Nephron progenitor cell (in vitro differentiated cells): ENCODE data around the gene POFUT2.
A peak's percentile ranks its signal among the peaks of the same experiment; 100 is the strongest.

ENCODE experiments used
- DNase-seq: peaks from one replicate; pipeline ENCODE4 v3.0.0; 2021
- H3K27ac Mint-ChIP-seq: 2 replicates; pipeline ENCODE4 v1.8.0; 2021; ENCODE audit warnings: mild to moderate bottlenecking, moderate library complexity, mixed read lengths
- H3K27me3 Mint-ChIP-seq: 2 replicates; pipeline ENCODE4 v1.8.0; 2021; ENCODE audit warnings: mild to moderate bottlenecking, low read depth, mixed read lengths; ENCODE audit not compliant: poor library complexity
- H3K36me3 Mint-ChIP-seq: 2 replicates; pipeline ENCODE4 v1.8.0; 2021; ENCODE audit warnings: low read depth, mixed read lengths
- H3K4me1 Mint-ChIP-seq: 2 replicates; pipeline ENCODE4 v1.8.0; 2021; ENCODE audit warnings: mixed read lengths
- H3K4me3 Mint-ChIP-seq: 2 replicates; pipeline ENCODE4 v1.8.0; 2021; ENCODE audit warnings: mild to moderate bottlenecking, moderate library complexity, mixed read lengths
- H3K9me3 Mint-ChIP-seq: 2 replicates; pipeline ENCODE4 v1.8.0; 2021; ENCODE audit warnings: mild to moderate bottlenecking, moderate library complexity, mixed read lengths
- TF ChIP-seq, protein P1 (sequence below): fragments of 200-600 bp; sonication (generic); IDR thresholded peaks from 2 replicates; pipeline ENCODE4 v1.5.0; 2021; ENCODE audit warnings: antibody characterized with exemption

The POFUT2 gene

GRCh38 chr21:45256912-45257672 lies 30.6 kb downstream of the POFUT2 start:
- H3K27me3 Mint-ChIP-seq = no peaks in the 10 kb centered on the region
- no peak for DNase-seq
- TF ChIP-seq, protein P1, sequence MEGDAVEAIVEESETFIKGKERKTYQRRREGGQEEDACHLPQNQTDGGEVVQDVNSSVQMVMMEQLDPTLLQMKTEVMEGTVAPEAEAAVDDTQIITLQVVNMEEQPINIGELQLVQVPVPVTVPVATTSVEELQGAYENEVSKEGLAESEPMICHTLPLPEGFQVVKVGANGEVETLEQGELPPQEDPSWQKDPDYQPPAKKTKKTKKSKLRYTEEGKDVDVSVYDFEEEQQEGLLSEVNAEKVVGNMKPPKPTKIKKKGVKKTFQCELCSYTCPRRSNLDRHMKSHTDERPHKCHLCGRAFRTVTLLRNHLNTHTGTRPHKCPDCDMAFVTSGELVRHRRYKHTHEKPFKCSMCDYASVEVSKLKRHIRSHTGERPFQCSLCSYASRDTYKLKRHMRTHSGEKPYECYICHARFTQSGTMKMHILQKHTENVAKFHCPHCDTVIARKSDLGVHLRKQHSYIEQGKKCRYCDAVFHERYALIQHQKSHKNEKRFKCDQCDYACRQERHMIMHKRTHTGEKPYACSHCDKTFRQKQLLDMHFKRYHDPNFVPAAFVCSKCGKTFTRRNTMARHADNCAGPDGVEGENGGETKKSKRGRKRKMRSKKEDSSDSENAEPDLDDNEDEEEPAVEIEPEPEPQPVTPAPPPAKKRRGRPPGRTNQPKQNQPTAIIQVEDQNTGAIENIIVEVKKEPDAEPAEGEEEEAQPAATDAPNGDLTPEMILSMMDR = no peak
- H3K4me3 Mint-ChIP-seq = no peak overlapping the region
- H3K9me3 Mint-ChIP-seq = no peaks in the 10 kb centered on the region
- H3K27ac Mint-ChIP-seq = no peak overlapping the region
- H3K4me1 Mint-ChIP-seq = peaks cover 30% of the 10 kb centered on the region
- peaks cover 5% of the 10 kb centered on the region for H3K36me3 Mint-ChIP-seq

- H3K36me3 Mint-ChIP-seq = peaks cover 5% of the 10 kb centered on the region
- DNase-seq = no peak
- no peak overlapping the region for H3K4me3 Mint-ChIP-seq
- H3K27me3 Mint-ChIP-seq = no peaks in the 10 kb centered on the region
- H3K27ac Mint-ChIP-seq = no peak overlapping the region
- peaks cover 30% of the 10 kb centered on the region for H3K4me1 Mint-ChIP-seq
- peaks cover 5% of the 10 kb centered on the region for H3K9me3 Mint-ChIP-seq
- TF ChIP-seq, protein P1 = no peak
These were observed 31.4 kb downstream of the POFUT2 start for GRCh38 chr21:45256021-45256911.

DNA sequence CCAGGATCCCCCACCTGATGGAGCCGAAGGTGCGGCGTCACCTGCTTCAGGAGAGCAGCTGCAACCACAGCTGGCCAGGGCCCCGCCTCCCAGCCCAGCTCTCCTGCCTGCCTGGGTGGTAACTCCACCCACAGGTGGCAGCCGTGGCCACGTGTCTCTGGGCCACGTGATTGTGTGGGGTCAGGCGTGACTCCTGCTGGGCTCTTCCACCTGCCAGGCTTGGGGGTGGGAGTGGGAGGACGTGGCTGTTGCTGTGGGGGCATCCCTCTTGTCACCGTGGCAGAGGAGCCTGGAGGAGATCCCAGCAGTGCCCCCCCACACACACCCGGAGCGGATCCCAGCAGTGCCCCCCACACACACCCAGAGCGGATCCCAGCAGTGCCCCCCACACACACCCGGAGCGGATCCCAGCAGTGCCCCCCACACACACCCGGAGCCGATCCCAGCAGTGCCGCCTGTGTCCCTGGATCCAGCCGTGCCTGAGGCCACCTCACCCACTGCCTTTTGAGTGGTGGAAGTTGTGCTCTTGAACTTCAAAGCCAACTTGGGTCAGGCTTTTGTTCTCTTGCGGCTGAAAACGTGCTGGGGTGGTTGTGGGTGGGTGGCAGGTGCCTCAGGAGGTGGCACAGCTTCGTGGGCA lies 32.2 kb downstream of the POFUT2 start:
- H3K36me3 Mint-ChIP-seq = peaks cover 10% of the 10 kb centered on the region
- no peak overlapping the region for H3K27ac Mint-ChIP-seq
- TF ChIP-seq, protein P1 = no peak
- H3K27me3 Mint-ChIP-seq = peaks cover 2% of the 10 kb centered on the region
- peaks cover 34% of the 10 kb centered on the region for H3K4me1 Mint-ChIP-seq
- no peak for DNase-seq
- H3K9me3 Mint-ChIP-seq = peaks cover 13% of the 10 kb centered on the region
- H3K4me3 Mint-ChIP-seq = no peak overlapping the region

- Mint-ChIP-seq H3K27me3 (peaks cover 6% of the 10 kb centered on the region), H3K36me3 (peaks cover 14% of the 10 kb centered on the region), H3K9me3 (peaks cover 19% of the 10 kb centered on the region), H3K4me3 (no peak overlapping the region), H3K27ac (peak overlapping the region; percentile 81), H3K4me1 (peaks cover 41% of the 10 kb centered on the region)
- DNase-seq = no peak
- TF ChIP-seq, protein P1 = no peak
These were observed 33.2 kb downstream of the POFUT2 start for GRCh38 chr21:45254460-45254930.

GRCh38 chr21:45253633-45254459 lies 33.8 kb downstream of the POFUT2 start:
- Mint-ChIP-seq H3K27me3 (peaks cover 6% of the 10 kb centered on the region), H3K36me3 (peaks cover 14% of the 10 kb centered on the region), H3K9me3 (peaks cover 19% of the 10 kb centered on the region), H3K27ac (peak overlapping the region; percentile 81), H3K4me3 (no peak overlapping the region), H3K4me1 (peaks cover 47% of the 10 kb centered on the region)
- TF ChIP-seq, protein P1 = no peak
- no peak for DNase-seq
